Muscle layer of duodenum (tissue), 2 donors: ENCODE results near the gene FOXA2.

Source experiments
- H3K27ac ChIP-seq: one replicate; pipeline ENCODE4 v1.7.0; 2013; ENCODE audit warnings: mild to moderate bottlenecking, low read length
- H3K27me3 ChIP-seq: one replicate; pipeline ENCODE4 v1.7.0; 2013; ENCODE audit warnings: low read depth, mild to moderate bottlenecking, control low read depth, low read length
- H3K36me3 ChIP-seq, 2 donors: one replicate each; pipeline ENCODE4 v1.7.0; 2013; ENCODE audit warnings: low read length in 2 of 2, control low read depth in 1 of 2, mild to moderate bottlenecking in 1 of 2; ENCODE audit not compliant: insufficient read depth in 2 of 2, control insufficient read depth in 1 of 2
- H3K4me1 ChIP-seq, 2 donors: one replicate each; pipeline ENCODE4 v1.7.0; 2013; ENCODE audit warnings: low read length in 2 of 2, mild to moderate bottlenecking in 2 of 2, control low read depth in 1 of 2, moderate library complexity in 1 of 2; ENCODE audit not compliant: insufficient read depth in 2 of 2, control insufficient read depth in 1 of 2
- H3K4me3 ChIP-seq, 2 donors: one replicate each; pipeline ENCODE4 v1.7.0; 2013; ENCODE audit warnings: low read length in 2 of 2, low read depth in 1 of 2, mild to moderate bottlenecking in 1 of 2
- H3K9me3 ChIP-seq, 2 donors: one replicate each; pipeline ENCODE4 v1.7.0; 2013; ENCODE audit warnings: low read length in 2 of 2, control low read depth in 1 of 2, mild to moderate bottlenecking in 1 of 2; ENCODE audit not compliant: control insufficient read depth in 1 of 2
- donor health status: healthy.

Gene FOXA2

GRCh38 chr20:22566876-22567658, 17.3 kb downstream of the FOXA2 start:
- no peak overlapping the region for H3K27ac ChIP-seq
- H3K27me3 ChIP-seq, result peaks cover 66% of the 10 kb centered on the region

GRCh38 chr20:22563062-22563965, 21.1 kb downstream of the FOXA2 start:
- H3K27me3 ChIP-seq, result peaks cover 54% of the 10 kb centered on the region

More at GRCh38 chr20:22566876-22567658, 17.3 kb downstream of the FOXA2 start:
- Histone ChIP-seq H3K4me1 (peaks cover 0 to 12% of the 10 kb centered on the region in 2 donors), H3K4me3 (no peak overlapping the region), H3K9me3 (no peaks in the 10 kb centered on the region), H3K36me3 (no peaks in the 10 kb centered on the region)

GRCh38 chr20:22562620-22563019, 21.8 kb downstream of the FOXA2 start:
- Histone ChIP-seq H3K4me3 (no peak overlapping the region), H3K27ac (no peak overlapping the region), H3K9me3 (no peaks in the 10 kb centered on the region), H3K27me3 (peaks cover 48% of the 10 kb centered on the region), H3K36me3 (no peaks in the 10 kb centered on the region), H3K4me1 (no peaks in the 10 kb centered on the region)

More at GRCh38 chr20:22563062-22563965, 21.1 kb downstream of the FOXA2 start:
- no peak overlapping the region for H3K4me3 ChIP-seq
- H3K36me3 ChIP-seq, result no peaks in the 10 kb centered on the region
- H3K9me3 ChIP-seq, result no peaks in the 10 kb centered on the region
- peaks cover 0 to 5% of the 10 kb centered on the region in 2 donors for H3K4me1 ChIP-seq
- H3K27ac ChIP-seq, result no peak overlapping the region

GRCh38 chr20:22561965-22562577, 22.3 kb downstream of the FOXA2 start:
- H3K4me1 ChIP-seq, result no peaks in the 10 kb centered on the region
- H3K9me3 ChIP-seq, result no peaks in the 10 kb centered on the region
- H3K4me3 ChIP-seq, result no peak overlapping the region
- no peak overlapping the region for H3K27ac ChIP-seq
- peaks cover 43% of the 10 kb centered on the region for H3K27me3 ChIP-seq
- H3K36me3 ChIP-seq, result no peaks in the 10 kb centered on the region

DNA sequence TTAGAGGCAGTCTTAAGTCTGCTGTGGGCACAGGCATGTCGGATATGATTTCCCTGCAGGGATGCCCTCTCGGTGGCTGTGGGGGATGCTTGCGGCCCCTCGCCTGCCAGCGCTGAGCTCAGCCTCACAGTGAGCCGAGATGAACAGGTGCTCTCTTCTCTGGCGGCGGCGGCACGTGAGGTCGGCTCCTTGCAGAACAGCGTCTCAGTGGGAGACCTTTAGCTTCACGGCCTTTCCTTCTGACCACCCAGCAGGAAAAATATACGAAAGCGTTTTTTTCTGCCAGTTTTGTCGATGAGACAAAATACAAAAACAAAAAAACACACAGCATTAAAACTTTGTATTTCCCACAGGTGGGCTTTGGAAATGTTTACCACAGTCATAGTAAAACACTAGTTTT, 23.6 kb downstream of the FOXA2 start:
- H3K9me3 ChIP-seq, result no peaks in the 10 kb centered on the region
- no peaks in the 10 kb centered on the region for H3K36me3 ChIP-seq
- H3K4me3 ChIP-seq, result no peak overlapping the region
- H3K4me1 ChIP-seq, result no peaks in the 10 kb centered on the region
- peaks cover 35% of the 10 kb centered on the region for H3K27me3 ChIP-seq
- no peak overlapping the region for H3K27ac ChIP-seq

GRCh38 chr20:22559711-22560318, 24.6 kb downstream of the FOXA2 start:
- Histone ChIP-seq H3K4me3 (no peak overlapping the region), H3K27me3 (peaks cover 35% of the 10 kb centered on the region), H3K4me1 (no peaks in the 10 kb centered on the region), H3K36me3 (no peaks in the 10 kb centered on the region), H3K9me3 (no peaks in the 10 kb centered on the region), H3K27ac (no peak overlapping the region)

DNA sequence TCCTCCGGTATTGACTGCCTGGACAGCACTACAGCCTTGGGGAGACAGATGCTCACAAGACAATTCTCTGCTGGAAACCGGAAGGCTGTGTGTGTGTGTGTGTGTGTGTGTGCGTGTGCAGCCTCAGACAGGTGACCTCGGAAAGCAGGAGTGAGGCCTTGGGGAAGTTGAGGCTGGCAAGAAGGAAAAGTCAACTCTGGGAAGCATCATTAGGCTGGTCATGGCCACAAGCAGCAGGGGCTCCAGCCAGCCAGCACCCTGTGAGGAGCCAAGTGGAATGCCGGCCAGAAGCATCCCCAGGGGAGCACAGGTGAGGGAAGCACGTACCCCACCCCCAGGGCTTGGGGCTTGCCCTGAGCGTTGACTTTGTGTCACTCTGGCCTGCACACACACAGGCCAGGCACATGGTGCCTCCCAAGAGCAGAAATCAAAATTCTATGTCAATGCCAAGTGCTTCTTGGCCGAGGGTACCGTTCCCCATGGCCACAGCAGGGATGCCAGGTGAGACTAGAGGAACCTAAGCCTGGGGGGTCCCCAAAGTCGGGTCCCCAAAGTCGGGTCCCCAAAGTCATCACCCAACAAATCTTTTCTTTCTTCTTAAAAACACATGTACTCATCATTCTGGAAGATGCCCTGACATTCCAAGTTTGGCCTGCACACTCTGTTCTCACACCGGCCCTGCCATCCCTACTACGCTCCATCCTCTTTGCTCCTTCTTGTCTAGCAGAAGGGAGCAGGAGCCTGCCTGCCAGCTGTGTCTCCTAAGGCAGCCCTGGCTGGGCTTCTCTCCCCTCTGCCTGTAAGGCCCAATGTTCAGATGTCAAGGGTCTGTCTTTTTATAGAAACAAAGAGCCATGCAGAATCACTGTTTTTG, 26.7 kb downstream of the FOXA2 start:
- Histone ChIP-seq H3K4me1 (no peaks in the 10 kb centered on the region), H3K36me3 (no peaks in the 10 kb centered on the region), H3K27ac (no peak overlapping the region), H3K9me3 (peaks cover 0 to 4% of the 10 kb centered on the region in 2 donors), H3K4me3 (no peak overlapping the region), H3K27me3 (peaks cover 28% of the 10 kb centered on the region)

DNA sequence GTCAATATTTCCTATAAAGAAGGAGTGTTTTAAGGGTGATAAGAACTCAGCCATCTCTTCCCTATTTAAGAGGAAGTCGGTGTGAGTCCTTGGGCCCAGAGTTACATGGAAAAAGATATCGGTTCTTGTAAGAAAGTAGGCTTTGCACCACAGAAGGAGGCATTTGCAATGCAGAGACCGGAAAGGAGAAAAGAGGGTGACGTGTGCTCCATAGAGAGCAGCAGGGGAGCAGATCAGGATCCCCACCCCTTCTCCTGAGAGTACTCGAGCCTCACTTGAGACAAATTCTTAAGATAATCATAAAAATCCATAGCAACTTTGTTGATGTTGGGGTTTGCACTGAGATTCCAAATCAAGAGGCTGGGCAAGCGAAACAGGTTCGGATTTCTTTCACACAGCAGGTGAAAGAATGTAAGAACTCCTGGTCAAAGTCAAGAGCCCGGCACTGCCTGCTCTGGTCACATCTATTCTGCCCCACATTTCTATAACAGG, 27.8 kb downstream of the FOXA2 start:
- Histone ChIP-seq H3K4me3 (no peak overlapping the region), H3K9me3 (peaks cover 0 to 4% of the 10 kb centered on the region in 2 donors), H3K36me3 (no peaks in the 10 kb centered on the region), H3K27me3 (peaks cover 20% of the 10 kb centered on the region), H3K27ac (no peak overlapping the region), H3K4me1 (no peaks in the 10 kb centered on the region)

DNA sequence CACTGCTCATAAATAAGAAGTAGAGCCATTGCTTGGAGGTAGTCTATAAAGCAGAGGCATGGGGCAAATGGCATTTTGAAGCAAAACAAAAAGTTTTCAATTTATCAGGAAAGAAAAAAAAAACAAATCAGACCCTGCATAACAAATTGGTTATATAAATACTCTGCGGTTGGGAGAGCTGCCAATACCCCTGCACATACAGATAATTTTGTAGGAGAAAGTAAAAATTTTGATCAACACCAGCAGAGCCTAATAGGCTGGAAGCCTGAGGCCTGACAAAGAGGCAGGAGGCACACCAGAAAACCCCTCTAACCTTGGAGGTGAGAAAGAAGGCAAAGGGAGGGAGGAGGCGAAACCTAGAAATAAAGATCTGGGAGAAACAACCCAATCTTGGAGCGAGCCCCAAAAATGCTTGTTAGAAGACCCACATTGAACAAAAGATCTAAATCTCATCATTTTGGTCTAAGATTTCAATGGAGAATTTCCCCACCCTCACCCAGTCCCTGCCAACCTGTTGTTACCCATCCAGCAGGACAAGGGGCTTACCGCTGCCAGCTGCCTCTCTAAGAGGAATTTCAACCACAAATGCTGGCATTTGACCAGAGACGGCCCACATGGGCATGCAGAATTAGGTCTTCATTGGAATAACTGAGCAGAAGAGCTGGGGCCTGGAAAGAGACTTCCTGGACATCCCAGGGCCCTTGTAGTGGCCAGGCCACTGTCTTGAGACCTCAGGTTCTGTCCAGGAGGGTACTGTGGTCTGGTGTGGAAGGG, 28.4 kb downstream of the FOXA2 start:
- peaks cover 18% of the 10 kb centered on the region for H3K27me3 ChIP-seq
- no peak overlapping the region for H3K27ac ChIP-seq
- peaks cover 0 to 4% of the 10 kb centered on the region in 2 donors for H3K9me3 ChIP-seq
- H3K4me1 ChIP-seq, result no peaks in the 10 kb centered on the region
- no peak overlapping the region for H3K4me3 ChIP-seq
- H3K36me3 ChIP-seq, result no peaks in the 10 kb centered on the region

DNA sequence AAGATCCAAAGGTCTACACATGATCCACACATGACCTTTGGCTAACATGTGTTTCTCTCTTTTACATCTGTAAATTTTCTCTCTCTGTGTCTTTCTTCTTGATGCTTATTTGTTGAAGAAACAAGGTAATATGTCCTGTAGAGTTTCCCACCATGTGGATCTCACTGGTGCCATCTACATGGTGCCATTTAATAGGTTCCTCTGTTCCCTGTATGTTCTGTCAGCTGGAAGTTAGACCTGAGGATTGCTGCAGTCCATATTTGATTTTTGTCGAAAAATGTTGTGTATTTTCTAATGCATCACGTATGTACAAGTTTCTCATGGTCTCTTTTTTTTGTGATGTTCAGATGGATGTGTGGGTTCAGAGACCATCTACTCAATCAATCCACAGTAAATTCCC, 30.0 kb downstream of the FOXA2 start:
- Histone ChIP-seq H3K4me3 (no peak overlapping the region), H3K27ac (no peak overlapping the region), H3K9me3 (peaks cover 0 to 4% of the 10 kb centered on the region in 2 donors), H3K27me3 (peaks cover 8% of the 10 kb centered on the region), H3K4me1 (no peaks in the 10 kb centered on the region), H3K36me3 (no peaks in the 10 kb centered on the region)
